ENCODE results near the gene SNAPC3. TPM values are rescaled to one million over a fixed set of nuclear protein-coding genes. Genes with fewer than 3 reads are reported as not detected.

Gene SNAPC3
- total and polyA plus RNA-seq, 2 of the 4 experiments (the other 2 are of a cell fraction) = 22.0 to 31.0 TPM

- Histone ChIP-seq H3K9me3 (ENCODE audit: control insufficient read depth, insufficient read depth, low read length) (no peaks in the 10 kb centered on the region), H2BK20ac (ENCODE audit: low read depth, low read length) (no peak overlapping the region), H3K18ac (ENCODE audit: low read depth, low read length) (no peak overlapping the region), H3K27ac (ENCODE audit: insufficient read depth, low read length) (no peak overlapping the region), H3K9me1 (ENCODE audit: insufficient read depth, low read length) (peaks cover 8% of the 10 kb centered on the region; the same call in 1 of the 2 replicates), H2AK9ac (replicated peaks; ENCODE audit: low read depth, low read length, poor library complexity) (no peak overlapping the region), H3K4me2 (ENCODE audit: low read depth, low read length) (no peak overlapping the region), H3K27me3 (ENCODE audit: control insufficient read depth, insufficient read depth, low read length) (no peaks in the 10 kb centered on the region), H3K4ac (ENCODE audit: low read depth, low read length) (no peak overlapping the region), H4K5ac (ENCODE audit: low read depth, low read length) (no peak overlapping the region), H3K56ac (ENCODE audit: extremely low read depth, insufficient read depth, low read length) (no peak overlapping the region), H3K14ac (replicated peaks; ENCODE audit: low read depth, low read length) (no peak overlapping the region), H3K36me3 (ENCODE audit: control insufficient read depth, insufficient read depth, low read length) (peaks cover 23% of the 10 kb centered on the region), H2AFZ (replicated peaks; ENCODE audit: low read length, poor library complexity) (no peak overlapping the region), H2AK5ac (ENCODE audit: low read depth, low read length) (no peak overlapping the region), H3K9ac (ENCODE audit: low read depth, low read length) (no peak overlapping the region), H2BK120ac (ENCODE audit: low read depth, low read length) (no peak overlapping the region), H3K23ac (ENCODE audit: low read depth, low read length) (no peak overlapping the region), H4K91ac (ENCODE audit: insufficient read depth, low read depth, low read length) (no peak overlapping the region), H4K8ac (ENCODE audit: low read depth in 2 of 2, low read length in 2 of 2) (no peak overlapping the region), H4K20me1 (ENCODE audit: insufficient read depth, low read length) (peaks cover 23% of the 10 kb centered on the region), H3K79me1 (ENCODE audit: low read depth in 1 of 2, low read length in 2 of 2) (peaks cover 3 to 28% of the 10 kb centered on the region in 2 experiments; a peak in 3 of 4 replicates), H2BK5ac (ENCODE audit: low read depth, low read length, poor library complexity, severe bottlenecking) (no peak overlapping the region), H3K4me1 (ENCODE audit: control insufficient read depth, insufficient read depth, low read length) (peaks cover 4% of the 10 kb centered on the region; the same call in 1 of the 2 replicates), H3K4me3 (ENCODE audit: insufficient read depth, low read depth, low read length) (no peak overlapping the region), H2BK15ac (ENCODE audit: low read depth, low read length) (no peak overlapping the region)
- intact Hi-C loops (cut with micrococcal nuclease) (no loop called here), in situ Hi-C loops (cut with MboI; ENCODE audit: low sequenced_read_pairs) (no loop called here), dilution Hi-C loops (cut with HindIII; ENCODE audit: low sequenced_read_pairs, unreplicated experiment) (no loop called here)
- no CpG with 5 or more reads among the region's 3 CpGs for WGBS, 2 experiments (ENCODE audit: extremely low coverage in 2 of 2, insufficient read length in 1 of 2)
- ATAC-seq (ENCODE audit: low read depth) (no peak), DNase-seq (no peak)
- POLR2A ChIA-PET (ENCODE audit: unreplicated experiment) = interaction anchor here (0.6 kb wide), 1 partner anchor 117 kb away, joined by 6 read pairs; no protein-coding TSS in a partner anchor
- no peak for TF ChIP-seq MAZ (IDR thresholded peaks at IDR 0.05; ENCODE audit: borderline replicate concordance, low read depth, low read length)
- TF ChIP-seq CEBPB (IDR thresholded peaks at IDR 0.05; ENCODE audit: low read depth, low read length) = no peak
- TF ChIP-seq MXI1 (IDR thresholded peaks at IDR 0.05; ENCODE audit: borderline replicate concordance, low read depth, low read length) = no peak
- no peak for TF ChIP-seq RCOR1 (IDR thresholded peaks at IDR 0.05; ENCODE audit: insufficient replicate concordance, low read length)
- no peak for TF ChIP-seq CHD1 (IDR thresholded peaks at IDR 0.05; ENCODE audit: low read depth, low read length)
- TF ChIP-seq CTCF (conservative IDR thresholded peaks at IDR 0.05; ENCODE audit: low read depth, low read length) = no peak
- TF ChIP-seq BHLHE40 (IDR thresholded peaks at IDR 0.05; ENCODE audit: low read depth, low read length) = no peak
- TF ChIP-seq FOS (IDR thresholded peaks at IDR 0.05; ENCODE audit: low read depth, low read length) = no peak
- no peak for TF ChIP-seq POLR2A (IDR thresholded peaks at IDR 0.05; ENCODE audit: low read depth, low read length)
- TF ChIP-seq MAFK (IDR thresholded peaks at IDR 0.05; ENCODE audit: low read depth, low read length) = no peak
- no peak for TF ChIP-seq RAD21 (IDR thresholded peaks at IDR 0.05; ENCODE audit: low read length)
- TF ChIP-seq USF2 (IDR thresholded peaks at IDR 0.05; ENCODE audit: low read depth, low read length) = no peak
- no peak for TF ChIP-seq NFE2L2 (IDR thresholded peaks at IDR 0.05; ENCODE audit: low read depth, low read length)
- no peak for TF ChIP-seq RFX5 (IDR thresholded peaks at IDR 0.05; ENCODE audit: low read depth, low read length)
- TF ChIP-seq ELK1 (IDR thresholded peaks at IDR 0.05; ENCODE audit: borderline replicate concordance, low read depth, low read length) = no peak
- CTCF ChIA-PET = no interaction called here
- no TSS peak for BruUV-seq (replicated peaks)
These were observed 11.0 kb downstream of the SNAPC3 start for GRCh38 chr9:15433661-15434060.

Measured in IMR-90 (cell line).